Osteocyte (in vitro differentiated cells): Measurements from ENCODE around the gene ARHGDIB. TPM values are rescaled to one million over a fixed set of nuclear protein-coding genes. Genes with fewer than 3 reads are reported as not detected.

Experiments used
- DNase-seq: peaks from one replicate; pipeline ENCODE4 v3.0.0; 2021; ENCODE audit warnings: mixed read lengths; ENCODE audit not compliant: unreplicated experiment; ENCODE audit errors: extremely low spot score
- H3K27ac Mint-ChIP-seq: one replicate; pipeline ENCODE4 v1.8.0; 2021; ENCODE audit warnings: mild to moderate bottlenecking, mixed read lengths; ENCODE audit not compliant: unreplicated experiment
- H3K27me3 Mint-ChIP-seq: one replicate; pipeline ENCODE4 v1.8.0; 2021; ENCODE audit warnings: mixed read lengths; ENCODE audit not compliant: unreplicated experiment
- H3K36me3 Mint-ChIP-seq: one replicate; pipeline ENCODE4 v1.8.0; 2021; ENCODE audit warnings: mixed read lengths; ENCODE audit not compliant: unreplicated experiment
- H3K4me1 Mint-ChIP-seq: one replicate; pipeline ENCODE4 v1.8.0; 2021; ENCODE audit warnings: mixed read lengths; ENCODE audit not compliant: unreplicated experiment
- H3K4me3 Mint-ChIP-seq: one replicate; pipeline ENCODE4 v1.8.0; 2021; ENCODE audit warnings: mild to moderate bottlenecking, moderate library complexity, mixed read lengths; ENCODE audit not compliant: unreplicated experiment
- H3K9me3 Mint-ChIP-seq: one replicate; pipeline ENCODE4 v1.8.0; 2021; ENCODE audit warnings: mixed read lengths; ENCODE audit not compliant: unreplicated experiment
- CTCF ChIP-seq: fragments of 200-600 bp; sonication (generic); IDR thresholded peaks from 2 replicates; pipeline ENCODE4 v1.5.0; 2021; ENCODE audit warnings: antibody characterized with exemption, mild to moderate bottlenecking, moderate library complexity
- total RNA-seq: library from RNA; stranded (reverse); gene quantifications from 2 replicates; pipeline ENCODE4 v1.2.1, GENCODE V29; 2021

The ARHGDIB gene
- total RNA-seq, 1 donor from 2014 or later: 14.4 TPM

DNA sequence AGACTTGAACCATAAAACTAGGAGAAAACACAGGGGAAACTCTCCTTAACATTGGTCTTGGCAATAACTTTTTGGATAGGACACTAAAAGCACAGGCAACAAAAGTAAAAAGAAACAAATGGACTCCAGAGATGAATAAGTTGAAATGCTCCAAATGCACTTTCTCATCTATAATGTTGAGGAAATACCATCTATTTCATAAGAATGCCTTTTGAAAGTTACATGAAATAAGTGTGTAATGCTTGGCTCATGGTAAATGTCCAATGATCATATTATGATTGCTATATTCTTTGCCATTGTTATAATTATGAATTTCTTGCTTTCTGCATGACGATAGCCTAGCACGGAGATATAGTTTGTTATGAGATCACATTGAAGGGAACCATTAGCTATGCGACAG lies 31.3 kb upstream of the ARHGDIB start:
- TF ChIP-seq CTCF: no peak
- DNase-seq: no peak
- peaks cover 13% of the 10 kb centered on the region for H3K4me1 Mint-ChIP-seq
- H3K9me3 Mint-ChIP-seq: peaks cover 21% of the 10 kb centered on the region
- no peaks in the 10 kb centered on the region for H3K36me3 Mint-ChIP-seq
- no peak overlapping the region for H3K4me3 Mint-ChIP-seq
- H3K27ac Mint-ChIP-seq: no peak overlapping the region
- H3K27me3 Mint-ChIP-seq: no peaks in the 10 kb centered on the region

DNA sequence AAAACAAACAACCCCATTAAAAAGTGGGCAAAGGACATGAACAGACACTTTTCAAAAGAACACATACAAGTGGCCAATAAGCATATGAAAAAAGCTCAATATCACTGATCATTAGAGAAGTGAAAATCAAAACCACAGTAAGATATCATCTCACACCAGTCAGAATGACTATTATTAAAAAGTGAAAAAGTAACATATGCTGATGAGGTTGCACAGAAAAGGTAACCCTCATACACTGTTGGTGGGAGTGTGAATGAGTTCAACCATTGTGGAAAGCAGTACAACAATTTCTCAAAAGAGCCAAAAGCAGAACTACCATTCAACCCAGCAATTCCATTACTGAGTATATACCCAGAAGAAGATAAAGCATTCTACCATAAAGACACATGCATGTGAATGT lies 29.7 kb upstream of the ARHGDIB start:
- peaks cover 13% of the 10 kb centered on the region for H3K4me1 Mint-ChIP-seq
- no peaks in the 10 kb centered on the region for H3K36me3 Mint-ChIP-seq
- TF ChIP-seq CTCF: no peak
- no peaks in the 10 kb centered on the region for H3K27me3 Mint-ChIP-seq
- no peak for DNase-seq
- no peak overlapping the region for H3K4me3 Mint-ChIP-seq
- peaks cover 25% of the 10 kb centered on the region for H3K9me3 Mint-ChIP-seq
- no peak overlapping the region for H3K27ac Mint-ChIP-seq

DNA sequence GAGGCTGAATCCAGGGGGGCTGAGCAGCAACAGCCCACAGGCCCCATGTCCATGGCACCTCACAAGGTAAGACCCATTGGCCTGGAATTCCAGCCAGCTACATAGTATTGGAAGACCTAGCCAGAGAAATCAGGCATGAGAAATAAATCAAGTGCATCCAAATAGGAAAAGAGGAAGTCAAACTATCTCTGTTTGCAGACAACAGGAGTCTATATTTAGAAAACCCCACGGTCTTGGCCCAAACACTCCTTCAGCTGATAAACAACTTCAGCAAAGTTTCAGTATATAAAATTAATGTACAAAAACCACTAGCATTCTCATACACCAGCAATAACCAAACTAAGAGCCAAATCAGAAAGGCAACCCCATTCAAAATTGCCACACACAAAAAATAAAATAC lies 28.4 kb upstream of the ARHGDIB start:
- Mint-ChIP-seq H3K36me3 (no peaks in the 10 kb centered on the region), H3K27ac (no peak overlapping the region), H3K9me3 (peaks cover 25% of the 10 kb centered on the region), H3K27me3 (no peaks in the 10 kb centered on the region), H3K4me3 (no peak overlapping the region), H3K4me1 (peaks cover 8% of the 10 kb centered on the region)
- DNase-seq: no peak
- no peak for TF ChIP-seq CTCF

DNA sequence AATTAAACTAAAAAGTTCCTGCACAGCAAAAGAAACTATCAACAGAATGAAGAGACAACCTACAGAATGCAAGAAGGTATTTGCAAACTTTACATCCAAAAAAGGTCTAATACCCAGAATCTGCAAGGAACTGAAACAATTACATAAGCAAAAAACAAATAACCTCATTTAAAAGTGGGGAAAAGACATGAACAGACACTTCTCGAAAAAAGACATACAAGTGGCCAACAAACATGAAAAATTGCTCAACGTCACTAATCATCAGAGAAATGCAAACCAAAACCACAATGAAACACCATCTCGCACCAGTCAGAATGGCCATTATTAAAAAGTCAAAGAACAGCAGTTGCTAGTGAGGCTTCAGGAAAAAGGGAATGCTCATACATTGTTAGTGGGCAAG lies 26.6 kb upstream of the ARHGDIB start:
- H3K9me3 Mint-ChIP-seq: peaks cover 25% of the 10 kb centered on the region
- H3K36me3 Mint-ChIP-seq: no peaks in the 10 kb centered on the region
- no peak overlapping the region for H3K27ac Mint-ChIP-seq
- DNase-seq: no peak
- H3K27me3 Mint-ChIP-seq: no peaks in the 10 kb centered on the region
- no peak for TF ChIP-seq CTCF
- no peaks in the 10 kb centered on the region for H3K4me1 Mint-ChIP-seq
- no peak overlapping the region for H3K4me3 Mint-ChIP-seq

GRCh38 chr12:14986449-14986848 lies 25.0 kb upstream of the ARHGDIB start:
- H3K36me3 Mint-ChIP-seq: no peaks in the 10 kb centered on the region
- H3K4me3 Mint-ChIP-seq: no peak overlapping the region

More at GRCh38 chr12:14986449-14986848, 25.0 kb upstream of the ARHGDIB start:
- peak; percentile 36 for TF ChIP-seq CTCF
- Mint-ChIP-seq H3K9me3 (peaks cover 23% of the 10 kb centered on the region), H3K27ac (no peak overlapping the region), H3K27me3 (no peaks in the 10 kb centered on the region), H3K4me1 (no peaks in the 10 kb centered on the region)
- no peak for DNase-seq
